Femur (tissue), 1 donor: ENCODE data around the gene DHX34.
"Not testable (repeated sequence)": the region's sequence is repeated elsewhere in the genome, so short reads cannot be mapped to it uniquely, and the experiment has no call there.

Source experiments
- DNase-seq: peaks from one replicate; pipeline ENCODE4 v3.0.0-alpha.2; 2017

DHX34 gene

GRCh38 chr19:47324502-47324901 is 24.6 kb upstream of the DHX34 start:
- DNase-seq = peak; percentile 49

GRCh38 chr19:47330466-47330869 is 18.6 kb upstream of the DHX34 start:
- no peak for DNase-seq

GRCh38 chr19:47331490-47331889 is 17.6 kb upstream of the DHX34 start:
- DNase-seq = no peak

DNA sequence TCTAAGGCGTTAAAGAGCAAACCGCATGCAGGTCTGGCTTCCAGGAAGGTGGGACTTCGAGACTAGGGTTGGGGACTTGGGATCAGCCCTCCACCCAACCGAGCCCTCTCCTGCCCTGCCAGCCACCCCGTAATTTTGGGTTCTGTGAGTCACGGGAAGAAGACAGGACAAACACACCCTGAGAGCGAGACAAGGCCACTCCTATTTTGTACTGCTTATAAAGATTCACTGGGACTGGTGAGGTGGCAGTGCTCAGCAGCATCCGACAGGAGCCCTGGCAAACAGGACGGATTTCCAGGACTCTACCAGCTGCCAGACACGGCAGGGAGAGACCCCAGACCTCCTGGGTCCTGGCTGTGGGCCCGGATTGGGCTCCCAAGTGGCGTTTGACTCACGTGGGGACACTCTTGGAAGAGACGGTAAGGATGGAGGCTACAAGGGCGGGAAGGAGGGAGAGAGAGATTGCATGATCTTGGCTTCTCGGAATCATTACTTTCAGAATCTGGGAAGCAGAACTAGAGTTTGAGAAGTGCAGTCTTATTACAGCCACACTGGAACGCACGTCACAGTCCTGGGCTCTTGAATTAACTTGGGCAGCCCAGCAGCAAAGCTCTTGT is 17.1 kb upstream of the DHX34 start, which contains the start of gene C5AR2:
C5AR2 (plus strand) TSS at position 245 of the 617 bp plus-strand sequence. CDS start 8,625 bp downstream, outside the sequence.
- peak; percentile 65 for DNase-seq

GRCh38 chr19:47336765-47337718 is 12.1 kb upstream of the DHX34 start:
- DNase-seq = peak; percentile 66

GRCh38 chr19:47339196-47339880 is 9.8 kb upstream of the DHX34 start:
- DNase-seq = no peak

GRCh38 chr19:47340477-47341208 is 8.5 kb upstream of the DHX34 start:
- no peak for DNase-seq

- DNase-seq = no peak
Observed at GRCh38 chr19:47341734-47342133, 7.4 kb upstream of the DHX34 start.

DNA sequence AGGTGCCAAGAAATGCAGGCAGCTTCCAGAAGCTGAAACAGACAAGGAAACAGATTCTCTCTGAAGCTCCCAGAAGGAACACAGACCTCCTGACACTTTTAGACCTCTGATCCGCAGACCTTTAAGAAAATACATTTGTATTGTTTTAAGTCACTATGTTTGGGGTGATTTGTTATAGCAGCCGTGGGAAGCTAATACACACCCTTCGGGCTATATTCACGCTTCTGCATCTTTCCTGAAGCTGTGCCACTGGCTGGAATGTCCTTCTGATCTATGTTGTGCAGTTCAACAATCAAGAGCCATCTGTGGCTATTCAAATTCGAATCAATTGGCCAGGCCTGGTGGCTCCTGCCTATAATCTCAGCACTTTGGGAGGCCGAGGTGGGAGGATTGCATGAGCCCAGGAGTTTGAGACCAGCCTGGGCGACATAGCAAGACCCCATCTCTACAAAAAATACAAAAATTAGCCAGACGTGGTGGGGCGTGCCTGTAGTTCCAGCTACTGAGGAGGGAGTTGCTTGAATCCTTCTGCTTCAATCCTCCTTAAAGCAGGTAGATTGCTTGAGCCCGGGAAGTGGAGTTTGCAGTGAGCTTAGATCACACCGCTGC is 5.8 kb upstream of the DHX34 start:
- DNase-seq = no peak

DNA sequence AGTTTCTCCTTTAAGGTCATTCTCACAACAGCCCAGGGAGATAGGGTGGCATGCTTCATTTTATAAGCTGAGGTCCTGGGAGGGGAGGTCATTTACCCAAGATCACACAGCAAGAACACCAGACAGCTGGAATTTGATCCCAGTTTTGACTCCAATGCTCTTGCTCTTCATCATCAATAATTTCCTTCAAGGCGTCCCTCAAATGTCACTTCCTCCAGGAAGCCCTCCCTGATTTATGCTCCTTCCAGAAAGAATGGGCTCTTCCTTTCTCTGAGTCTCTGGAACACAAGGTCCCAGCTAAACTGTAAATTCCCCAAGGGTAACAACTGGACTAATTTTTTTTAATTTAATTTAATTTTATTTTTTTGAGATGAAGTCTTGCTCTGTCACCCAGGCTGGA is 4.7 kb upstream of the DHX34 start:
- DNase-seq = no peak

- not testable (repeated sequence) for DNase-seq
Observed at GRCh38 chr19:47346024-47346423, 3.1 kb upstream of the DHX34 start.

DNA sequence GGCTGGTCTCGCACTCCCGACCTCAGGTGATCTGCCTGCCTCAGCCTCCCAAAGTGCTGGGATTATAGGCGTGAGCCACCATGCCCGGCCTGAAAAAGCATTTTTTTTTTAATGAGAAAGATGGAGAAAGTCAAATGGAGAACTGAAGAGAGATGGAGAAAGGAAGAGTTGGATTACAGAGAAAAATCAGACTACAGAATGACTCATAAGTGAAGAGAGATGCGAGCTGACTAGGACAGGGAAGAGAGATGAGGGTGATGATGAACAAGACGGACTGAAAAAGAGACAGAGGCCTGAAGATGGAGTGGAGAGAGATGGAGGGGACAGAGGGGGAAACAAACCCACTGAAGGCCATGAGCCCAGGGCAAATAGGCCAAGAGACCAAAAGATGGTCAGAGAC is 1.5 kb downstream of the DHX34 start:
- DNase-seq = no peak

- DNase-seq = no peak
Observed at GRCh38 chr19:47351548-47351947, 2.4 kb downstream of the DHX34 start.

DNA sequence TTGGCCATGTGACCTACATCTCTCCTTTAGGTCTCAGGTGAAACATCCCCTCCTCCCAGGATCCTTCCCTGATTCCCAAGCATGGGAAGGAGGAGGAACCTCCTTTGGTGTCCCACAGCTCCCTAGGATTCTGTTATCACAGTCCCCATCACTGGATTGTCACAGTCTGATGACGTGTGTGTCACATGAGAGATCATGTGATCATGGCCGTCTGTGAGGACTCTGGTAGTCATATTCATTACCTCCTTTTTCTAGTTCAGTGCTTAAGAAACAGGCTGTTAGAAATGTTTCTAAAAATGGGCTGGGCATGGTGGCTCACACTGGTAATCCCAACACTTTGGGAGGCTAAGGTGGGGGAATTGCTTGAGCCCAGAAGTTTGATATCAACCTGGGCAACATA is 3.0 kb downstream of the DHX34 start:
- no peak for DNase-seq

GRCh38 chr19:47353307-47353712 is 4.2 kb downstream of the DHX34 start:
- no peak for DNase-seq

- DNase-seq = no peak
Observed at GRCh38 chr19:47356900-47357299, 7.8 kb downstream of the DHX34 start.

- DNase-seq = no peak
Observed at GRCh38 chr19:47357788-47358680, 8.9 kb downstream of the DHX34 start.

- no peak for DNase-seq
Observed at GRCh38 chr19:47358936-47359335, 9.8 kb downstream of the DHX34 start.

DNA sequence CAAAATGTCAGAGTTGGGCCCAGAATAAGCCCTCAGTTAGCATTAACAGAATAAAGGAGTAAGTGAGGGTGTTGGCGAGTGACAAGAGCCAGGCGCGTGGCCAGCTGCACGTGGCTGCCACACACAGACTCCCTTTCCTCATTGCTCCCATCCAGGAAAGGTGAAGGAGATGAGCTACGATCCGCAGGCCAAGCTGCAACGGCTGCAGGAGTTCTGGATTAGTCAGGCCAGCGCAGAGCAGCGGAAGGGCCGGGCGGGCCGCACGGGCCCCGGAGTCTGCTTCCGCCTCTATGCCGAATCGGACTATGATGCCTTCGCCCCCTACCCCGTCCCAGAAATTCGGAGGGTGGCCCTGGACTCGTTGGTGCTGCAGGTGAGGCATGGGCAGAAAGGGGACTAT is 13.2 kb downstream of the DHX34 start:
- DNase-seq = no peak

DNA sequence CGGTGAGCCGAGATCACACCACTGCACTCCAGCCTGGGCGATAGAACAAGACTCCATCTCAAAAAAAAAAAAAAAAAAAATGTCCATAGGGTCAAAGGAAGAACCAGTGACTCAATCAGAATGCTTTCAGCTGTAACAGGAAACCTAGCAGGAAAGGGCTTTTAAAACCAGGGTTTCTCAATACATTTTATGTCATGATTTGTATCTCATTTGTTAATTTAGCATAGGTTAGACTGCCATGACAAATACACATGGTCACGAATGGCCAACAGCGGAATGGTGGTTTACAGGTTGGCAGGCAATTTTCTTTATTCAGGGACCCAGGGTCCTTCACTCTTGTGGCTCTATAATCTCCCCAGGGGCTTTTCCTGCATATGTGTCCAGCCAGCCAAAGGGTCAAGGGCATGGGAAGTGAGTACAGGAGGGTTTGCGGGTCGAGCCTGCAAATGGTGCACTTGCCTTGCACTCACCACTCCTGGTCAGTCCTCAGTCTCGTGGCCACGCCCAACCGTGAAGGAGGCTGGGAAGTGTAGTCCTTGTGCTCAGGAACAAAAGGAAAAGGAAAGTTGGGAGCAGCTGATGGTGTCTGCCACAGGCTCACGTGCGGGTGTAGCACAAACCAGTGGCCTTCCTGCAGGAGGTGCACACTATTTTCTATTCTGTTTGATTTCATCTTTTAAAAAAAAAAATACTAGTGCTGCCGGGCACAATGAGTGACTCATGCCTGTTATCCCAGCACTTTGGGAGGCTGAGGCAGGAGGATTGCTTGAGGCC is 14.8 kb downstream of the DHX34 start:
- DNase-seq = no peak
